Measurements from ENCODE around the gene PLXNB3. TPM values are rescaled to one million over a fixed set of nuclear protein-coding genes. Genes with fewer than 3 reads are reported as not detected.

Gene PLXNB3
- total RNA-seq, 1 donor from 2014 or later: 34.8 TPM

GRCh38 chrX:153778181-153778580 is 14.1 kb downstream of the PLXNB3 start:
- no peak for TF ChIP-seq CTCF (IDR thresholded peaks at IDR 0.05)
- no peak overlapping the region for H3K4me3 Mint-ChIP-seq (ENCODE audit: unreplicated experiment)
- H3K4me1 Mint-ChIP-seq (ENCODE audit: low read depth): no peaks in the 10 kb centered on the region
- no peaks in the 10 kb centered on the region for H3K27me3 Mint-ChIP-seq (ENCODE audit: low read depth)
- no peaks in the 10 kb centered on the region for H3K36me3 Mint-ChIP-seq (ENCODE audit: low read depth)
- no peaks in the 10 kb centered on the region for H3K9me3 Mint-ChIP-seq (ENCODE audit: low read depth)
- DNase-seq (ENCODE audit: low spot score): peak; percentile 74
- no peak overlapping the region for H3K27ac Mint-ChIP-seq (ENCODE audit: unreplicated experiment)

GRCh38 chrX:153778684-153779101 is 14.6 kb downstream of the PLXNB3 start:
- H3K4me1 Mint-ChIP-seq (ENCODE audit: low read depth): no peaks in the 10 kb centered on the region
- H3K36me3 Mint-ChIP-seq (ENCODE audit: low read depth): no peaks in the 10 kb centered on the region
- TF ChIP-seq CTCF (IDR thresholded peaks at IDR 0.05): peak; percentile 29
- H3K9me3 Mint-ChIP-seq (ENCODE audit: low read depth): no peaks in the 10 kb centered on the region
- no peak overlapping the region for H3K27ac Mint-ChIP-seq (ENCODE audit: unreplicated experiment)
- H3K4me3 Mint-ChIP-seq (ENCODE audit: unreplicated experiment): no peak overlapping the region
- DNase-seq (ENCODE audit: low spot score): no peak
- no peaks in the 10 kb centered on the region for H3K27me3 Mint-ChIP-seq (ENCODE audit: low read depth)

GRCh38 chrX:153779891-153780677 is 16.0 kb downstream of the PLXNB3 start:
- no peaks in the 10 kb centered on the region for H3K27me3 Mint-ChIP-seq (ENCODE audit: low read depth)
- no peak for DNase-seq (ENCODE audit: low spot score)
- H3K4me3 Mint-ChIP-seq (ENCODE audit: unreplicated experiment): no peak overlapping the region
- no peaks in the 10 kb centered on the region for H3K4me1 Mint-ChIP-seq (ENCODE audit: low read depth)
- no peaks in the 10 kb centered on the region for H3K36me3 Mint-ChIP-seq (ENCODE audit: low read depth)
- TF ChIP-seq CTCF (IDR thresholded peaks at IDR 0.05): no peak
- H3K9me3 Mint-ChIP-seq (ENCODE audit: low read depth): no peaks in the 10 kb centered on the region
- H3K27ac Mint-ChIP-seq (ENCODE audit: unreplicated experiment): peak overlapping the region; percentile 17

GRCh38 chrX:153780678-153781427 is 16.8 kb downstream of the PLXNB3 start, which contains the start of gene SRPK3:
TSS of gene SRPK3 (plus strand) at chrX:153781041. CDS start at chrX:153781087, 46 bp downstream.
- TF ChIP-seq CTCF (IDR thresholded peaks at IDR 0.05): no peak
- H3K4me3 Mint-ChIP-seq (ENCODE audit: unreplicated experiment): no peak within 1 kb of the TSS
- no peaks in the 10 kb centered on the region for H3K4me1 Mint-ChIP-seq (ENCODE audit: low read depth)
- no peaks in the 10 kb centered on the region for H3K27me3 Mint-ChIP-seq (ENCODE audit: low read depth)
- H3K27ac Mint-ChIP-seq (ENCODE audit: unreplicated experiment): peak within 1 kb of the TSS; percentile 17
- DNase-seq (ENCODE audit: low spot score): no peak
- H3K36me3 Mint-ChIP-seq (ENCODE audit: low read depth): no peaks in the 10 kb centered on the region
- H3K9me3 Mint-ChIP-seq (ENCODE audit: low read depth): no peaks in the 10 kb centered on the region

- Mint-ChIP-seq H3K4me1 (ENCODE audit: low read depth) (no peaks in the 10 kb centered on the region), H3K36me3 (ENCODE audit: low read depth) (peaks cover 3% of the 10 kb centered on the region), H3K9me3 (ENCODE audit: low read depth) (no peaks in the 10 kb centered on the region)
These were observed 17.5 kb downstream of the PLXNB3 start for GRCh38 chrX:153781428-153782047.

More at GRCh38 chrX:153781428-153782047, 17.5 kb downstream of the PLXNB3 start:
- no peak for DNase-seq (ENCODE audit: low spot score)
- TF ChIP-seq CTCF (IDR thresholded peaks at IDR 0.05): no peak
- H3K27ac Mint-ChIP-seq (ENCODE audit: unreplicated experiment): no peak overlapping the region
- H3K27me3 Mint-ChIP-seq (ENCODE audit: low read depth): no peaks in the 10 kb centered on the region
- no peak overlapping the region for H3K4me3 Mint-ChIP-seq (ENCODE audit: unreplicated experiment)
